Measurements from ENCODE around the gene NNAT. TPM values are rescaled to one million over a fixed set of nuclear protein-coding genes. Genes with fewer than 3 reads are reported as not detected.

The NNAT gene
- total RNA-seq, 1 experiment from 2014 or later: 43.1 TPM

GRCh38 chr20:37498066-37498665 is 22.9 kb upstream of the NNAT start:
- Histone ChIP-seq H2BK5ac (ENCODE audit: insufficient read length, low read length) (no peak overlapping the region), H3K23ac (ENCODE audit: insufficient read length, low read depth, low read length) (no peak overlapping the region), H3K4ac (ENCODE audit: low read depth, low read length) (no peak overlapping the region), H2BK20ac (ENCODE audit: low read depth, low read length, poor library complexity, severe bottlenecking) (no peak overlapping the region), H2BK15ac (ENCODE audit: low read depth, low read length) (no peak overlapping the region), H3K9me3 (ENCODE audit: control insufficient read depth, low read depth, low read length) (no peaks in the 10 kb centered on the region), H4K91ac (ENCODE audit: insufficient read length, low read depth, low read length) (no peak overlapping the region), H3T11ph (ENCODE audit: low read length) (no peak overlapping the region), H2BK120ac (ENCODE audit: low read depth, low read length, poor library complexity, severe bottlenecking) (no peak overlapping the region), H3K79me2 (ENCODE audit: insufficient read depth, low read length) (no peaks in the 10 kb centered on the region), H2BK12ac (ENCODE audit: insufficient read length, low read depth, low read length) (no peak overlapping the region), H2AK5ac (ENCODE audit: insufficient read length, low read length) (no peak overlapping the region), H3K4me2 (ENCODE audit: insufficient read depth, insufficient read length, low read length) (no peak overlapping the region), H4K8ac (replicated peaks; ENCODE audit: insufficient read length, low read depth, low read length) (no peak overlapping the region), H4K5ac (ENCODE audit: insufficient read length, low read depth, low read length) (no peak overlapping the region), H3K27ac (ENCODE audit: insufficient read length, low read depth, low read length) (no peak overlapping the region), H2AFZ (ENCODE audit: low read length) (no peak overlapping the region), H3K27me3 (ENCODE audit: insufficient read depth, low read length) (no peaks in the 10 kb centered on the region), H3K79me1 (ENCODE audit: insufficient read depth, low read depth, low read length, poor library complexity, severe bottlenecking) (no peaks in the 10 kb centered on the region), H3K23me2 (ENCODE audit: insufficient read length, low read depth, low read length, poor library complexity, severe bottlenecking) (no peaks in the 10 kb centered on the region), H3K18ac (ENCODE audit: insufficient read length, low read depth, low read length) (no peak overlapping the region), H3K9ac (ENCODE audit: extremely low read depth, insufficient read length, low read length) (no peak overlapping the region), H3K56ac (ENCODE audit: insufficient read length, low read depth, low read length) (no peak overlapping the region), H4K20me1 (ENCODE audit: control insufficient read depth, insufficient read depth, insufficient read length) (no peaks in the 10 kb centered on the region), H3K4me1 (ENCODE audit: insufficient read depth, low read length) (no peaks in the 10 kb centered on the region), H3K14ac (ENCODE audit: insufficient read depth, low read length) (no peak overlapping the region)
- Mint-ChIP-seq H3K27me3 (ENCODE audit: low read depth) (peaks cover 1% of the 10 kb centered on the region), H3K9me3 (no peaks in the 10 kb centered on the region), H3K4me3 (no peak overlapping the region), H3K4me1 (peaks cover 0 to 2% of the 10 kb centered on the region in 2 experiments; a peak in 1 of 4 replicates), H3K36me3 (ENCODE audit: insufficient read depth in 1 of 3, low read depth in 3 of 3) (peaks cover 0 to 3% (median 0%) of the 10 kb centered on the region in 3 experiments; a peak in 1 of 7 replicates), H3K27ac (no peak overlapping the region)
- no peak for DNase-seq
- no peak for TF ChIP-seq CTCF (conservative IDR thresholded peaks at IDR 0.05)
- WGBS (ENCODE audit: extremely low coverage, insufficient read length, low lambda C conversion rate): no CpG with 5 or more reads among the region's 2 CpGs
